ENCODE results near the gene MYH10.

MYH10 gene

GRCh38 chr17:8474826-8475225 is 155.7 kb downstream of the MYH10 start:
- no peak for DNase-seq (ENCODE audit: low read depth in 2 of 2)

GRCh38 chr17:8473451-8474192 is 156.9 kb downstream of the MYH10 start:
- DNase-seq (ENCODE audit: low read depth in 2 of 2): no peak

- no peak for DNase-seq (ENCODE audit: low read depth in 2 of 2)
These were observed 157.9 kb downstream of the MYH10 start for GRCh38 chr17:8472663-8473062.

GRCh38 chr17:8470447-8471047 is 160.0 kb downstream of the MYH10 start:
- no peak for DNase-seq (ENCODE audit: low read depth in 2 of 2)

GRCh38 chr17:8469964-8470363 is 160.6 kb downstream of the MYH10 start:
- no peak for DNase-seq (ENCODE audit: low read depth in 2 of 2)

- no peak for DNase-seq (ENCODE audit: low read depth in 2 of 2)
These were observed 161.5 kb downstream of the MYH10 start for GRCh38 chr17:8468980-8469379.

GRCh38 chr17:8468127-8468526 is 162.4 kb downstream of the MYH10 start:
- DNase-seq (ENCODE audit: low read depth in 2 of 2): no peak

GRCh38 chr17:8467527-8467926 is 163.0 kb downstream of the MYH10 start:
- no peak for DNase-seq (ENCODE audit: low read depth in 2 of 2)

- no peak for DNase-seq (ENCODE audit: low read depth in 2 of 2)
These were observed 163.7 kb downstream of the MYH10 start for GRCh38 chr17:8466873-8467272.

GRCh38 chr17:8466456-8466855 is 164.1 kb downstream of the MYH10 start:
- DNase-seq (ENCODE audit: low read depth in 2 of 2): no peak

GRCh38 chr17:8465759-8466158 is 164.8 kb downstream of the MYH10 start:
- no peak for DNase-seq (ENCODE audit: low read depth in 2 of 2)

GRCh38 chr17:8465356-8465755 is 165.2 kb downstream of the MYH10 start:
- no peak for DNase-seq (ENCODE audit: low read depth in 2 of 2)

GRCh38 chr17:8464941-8465340 is 165.6 kb downstream of the MYH10 start:
- no peak for DNase-seq (ENCODE audit: low read depth in 2 of 2)

- DNase-seq (ENCODE audit: low read depth in 2 of 2): no peak
These were observed 167.4 kb downstream of the MYH10 start for GRCh38 chr17:8463099-8463498.

- no peak for DNase-seq (ENCODE audit: low read depth in 2 of 2)
These were observed 168.0 kb downstream of the MYH10 start for GRCh38 chr17:8462564-8462963.

- no peak for DNase-seq (ENCODE audit: low read depth in 2 of 2)
These were observed 170.7 kb downstream of the MYH10 start for GRCh38 chr17:8459831-8460230.

- DNase-seq (ENCODE audit: low read depth in 2 of 2): no peak
These were observed 171.4 kb downstream of the MYH10 start for GRCh38 chr17:8459107-8459506.

- no peak for DNase-seq (ENCODE audit: low read depth in 2 of 2)
These were observed 172.4 kb downstream of the MYH10 start for GRCh38 chr17:8458128-8458527.

GRCh38 chr17:8455665-8456209 is 174.8 kb downstream of the MYH10 start:
- no peak for DNase-seq (ENCODE audit: low read depth in 2 of 2)

GRCh38 chr17:8453326-8453725 is 177.2 kb downstream of the MYH10 start:
- DNase-seq (ENCODE audit: low read depth in 2 of 2): no peak

- DNase-seq (ENCODE audit: low read depth in 2 of 2): no peak
These were observed 178.5 kb downstream of the MYH10 start for GRCh38 chr17:8451933-8452614.

- DNase-seq (ENCODE audit: low read depth in 2 of 2): no peak
These were observed 182.2 kb downstream of the MYH10 start for GRCh38 chr17:8448310-8448709.

GRCh38 chr17:8447799-8448198 is 182.7 kb downstream of the MYH10 start:
- no peak for DNase-seq (ENCODE audit: low read depth in 2 of 2)

Data from stimulated activated CD8-positive, alpha-beta memory T cell treated with anti-CD3 and anti-CD28 coated beads, Interleukin-15, amount 100 ng/mL, for 48 hours (primary cell).